ENCODE measurements around the gene RNF214. TPM values are rescaled to one million over a fixed set of nuclear protein-coding genes. Genes with fewer than 3 reads are reported as not detected.
"Not testable (repeated sequence)": the region's sequence is repeated elsewhere in the genome, so short reads cannot be mapped to it uniquely, and the experiment has no call there.

Gene RNF214
- total RNA-seq, 4 donors from 2014 or later, result 12.4 to 21.5 (median 18.4) TPM

DNA sequence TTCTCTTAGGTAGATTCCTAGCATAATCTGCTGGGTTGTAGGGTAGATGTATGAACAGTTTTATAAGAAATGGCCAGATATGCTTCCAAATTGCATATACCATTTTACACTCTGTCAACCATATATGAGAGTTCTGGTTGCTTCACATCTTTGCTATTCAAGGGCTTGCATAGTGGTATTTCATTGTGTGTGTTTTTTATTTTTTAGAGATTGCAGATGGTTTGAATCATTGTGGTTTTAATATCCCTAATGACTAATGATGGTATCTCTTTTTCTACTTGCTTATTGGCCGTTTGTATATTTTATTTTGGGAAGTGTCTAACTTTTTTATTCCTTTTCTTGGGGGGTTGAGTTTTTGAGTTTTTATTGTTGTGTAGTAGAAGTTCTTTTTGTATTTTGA, 26.9 kb downstream of the RNF214 start:
- 79% methylated on average over 1 of the region's 1 CpG for WGBS
- H3K36me3 ChIP-seq, result peaks cover 15 to 86% (median 36%) of the 10 kb centered on the region in 4 donors
- no peaks in the 10 kb centered on the region for H3K4me1 ChIP-seq
- intact Hi-C loops (cut with DNase I), result no loop called here
- TF ChIP-seq EP300 (IDR thresholded peaks at IDR 0.05) (no peak), POLR2AphosphoS5 (IDR thresholded peaks at IDR 0.05) (no peak), POLR2A (IDR thresholded peaks at IDR 0.05; ENCODE audit: low read depth) (no peak), CTCF (IDR thresholded peaks at IDR 0.05) (no peak)
- H3K27me3 ChIP-seq, result no peaks in the 10 kb centered on the region
- no peak overlapping the region for H3K27ac ChIP-seq (replicated peaks in 1 of 4)
- H3K4me3 ChIP-seq, result no peak overlapping the region
- no peaks in the 10 kb centered on the region for H3K9me3 ChIP-seq
- no peak for DNase-seq (ENCODE audit: extremely low spot score)

GRCh38 chr11:117264624-117265323, 32.3 kb downstream of the RNF214 start:
- DNase-seq (ENCODE audit: extremely low spot score); H3K27ac ChIP-seq (replicated peaks in 1 of 4); H3K9me3 ChIP-seq; H3K27me3 ChIP-seq; H3K4me1 ChIP-seq; intact Hi-C loops (cut with DNase I); H3K4me3 ChIP-seq: not testable (repeated sequence)
- H3K36me3 ChIP-seq, result peaks cover 12 to 66% (median 26%) of the 10 kb centered on the region in 4 donors
- WGBS, result 98% methylated on average over 7 of the region's 7 CpGs

DNA sequence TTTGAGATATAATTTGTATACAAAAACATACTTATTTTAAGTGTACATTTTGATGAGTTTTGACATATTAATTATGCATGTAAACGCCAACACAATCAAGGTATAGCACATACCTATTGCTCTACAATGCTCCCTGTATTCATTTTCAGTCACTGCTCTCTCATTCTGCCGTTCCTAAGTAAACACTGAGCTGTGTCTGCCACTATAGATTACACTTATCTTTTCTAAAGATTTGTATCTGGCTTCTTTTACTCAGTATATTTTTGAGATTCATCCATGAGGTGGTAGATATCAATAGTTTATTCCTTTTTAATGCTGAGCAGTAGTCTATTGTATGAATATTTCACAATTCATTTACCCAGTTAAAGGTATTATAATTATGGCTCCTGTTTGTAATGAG, 33.3 kb downstream of the RNF214 start:
- Histone ChIP-seq H3K9me3 (no peaks in the 10 kb centered on the region), H3K4me1 (no peaks in the 10 kb centered on the region), H3K4me3 (no peak overlapping the region), H3K27me3 (no peaks in the 10 kb centered on the region), H3K27ac (replicated peaks in 1 of 4) (no peak overlapping the region), H3K36me3 (peaks cover 6 to 57% (median 20%) of the 10 kb centered on the region in 4 donors)
- WGBS, result 84% methylated on average over 2 of the region's 2 CpGs
- intact Hi-C loops (cut with DNase I), result no loop called here
- no peak for TF ChIP-seq CTCF (IDR thresholded peaks at IDR 0.05)
- TF ChIP-seq POLR2AphosphoS5 (IDR thresholded peaks at IDR 0.05), result no peak
- TF ChIP-seq POLR2A (IDR thresholded peaks at IDR 0.05; ENCODE audit: low read depth), result no peak
- TF ChIP-seq EP300 (IDR thresholded peaks at IDR 0.05), result no peak
- DNase-seq (ENCODE audit: extremely low spot score), result no peak

GRCh38 chr11:117269856-117270255, 37.4 kb downstream of the RNF214 start:
- 93% methylated on average over 2 of the region's 2 CpGs for WGBS
- DNase-seq (ENCODE audit: extremely low spot score), result no peak
- no peak overlapping the region for H3K4me3 ChIP-seq
- no peak overlapping the region for H3K27ac ChIP-seq (replicated peaks in 1 of 4)
- no peaks in the 10 kb centered on the region for H3K27me3 ChIP-seq
- TF ChIP-seq POLR2A (IDR thresholded peaks at IDR 0.05; ENCODE audit: low read depth) (no peak), POLR2AphosphoS5 (IDR thresholded peaks at IDR 0.05) (no peak), EP300 (IDR thresholded peaks at IDR 0.05) (no peak), CTCF (IDR thresholded peaks at IDR 0.05) (no peak)
- no peaks in the 10 kb centered on the region for H3K9me3 ChIP-seq
- no peaks in the 10 kb centered on the region for H3K4me1 ChIP-seq
- peaks cover 0 to 41% (median 13%) of the 10 kb centered on the region in 4 donors for H3K36me3 ChIP-seq
- intact Hi-C loops (cut with DNase I), result no loop called here

DNA sequence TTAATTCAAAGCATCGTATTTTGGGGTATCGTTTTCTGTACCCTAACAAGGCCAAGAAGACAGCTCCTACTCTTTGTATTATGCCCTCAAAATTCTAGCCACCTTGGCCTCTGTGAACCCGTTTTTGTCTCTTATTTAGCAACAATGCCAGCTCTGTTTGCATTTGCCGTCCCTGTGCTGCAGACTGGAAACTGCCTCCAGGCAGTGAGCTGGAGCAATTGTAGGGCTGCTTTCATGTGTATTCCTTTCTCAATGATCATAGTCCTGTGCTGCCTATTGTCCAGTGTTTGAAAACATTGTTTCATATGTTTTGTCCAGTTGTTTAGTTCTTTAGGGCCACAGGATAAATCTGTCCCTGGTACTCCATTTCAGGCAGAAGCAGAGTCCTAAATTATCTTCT, 38.7 kb downstream of the RNF214 start:
- H3K27me3 ChIP-seq, result no peaks in the 10 kb centered on the region
- H3K4me1 ChIP-seq, result no peaks in the 10 kb centered on the region
- DNase-seq (ENCODE audit: extremely low spot score), result no peak
- TF ChIP-seq EP300 (IDR thresholded peaks at IDR 0.05) (no peak), POLR2AphosphoS5 (IDR thresholded peaks at IDR 0.05) (no peak), POLR2A (IDR thresholded peaks at IDR 0.05; ENCODE audit: low read depth) (no peak), CTCF (IDR thresholded peaks at IDR 0.05) (no peak)
- H3K27ac ChIP-seq (replicated peaks in 1 of 4), result no peak overlapping the region
- intact Hi-C loops (cut with DNase I), result no loop called here
- peaks cover 0 to 44% (median 16%) of the 10 kb centered on the region in 4 donors for H3K36me3 ChIP-seq
- no peaks in the 10 kb centered on the region for H3K9me3 ChIP-seq
- no peak overlapping the region for H3K4me3 ChIP-seq
- WGBS, result 93% methylated on average over 4 of the region's 4 CpGs

DNA sequence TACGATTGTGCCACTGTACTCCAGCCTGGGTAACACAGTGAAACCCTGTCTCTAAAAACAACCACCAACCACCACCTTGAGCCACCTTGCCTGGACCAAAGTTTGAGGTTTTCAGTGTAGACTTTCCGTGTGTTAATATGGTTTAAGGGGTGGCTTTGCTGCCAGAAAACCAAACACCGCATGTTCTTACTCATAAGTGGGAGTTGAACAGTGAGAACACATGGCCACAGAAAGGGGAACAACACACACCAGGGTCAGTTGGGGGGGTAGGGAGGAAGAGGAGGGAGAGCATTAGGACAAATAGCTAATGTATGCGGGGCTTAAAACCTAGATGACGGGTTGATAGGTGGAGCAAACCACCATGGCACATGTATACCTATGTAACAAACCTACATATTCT, 39.7 kb downstream of the RNF214 start:
- DNase-seq (ENCODE audit: extremely low spot score); H3K27ac ChIP-seq (replicated peaks in 1 of 4); H3K27me3 ChIP-seq; H3K9me3 ChIP-seq; intact Hi-C loops (cut with DNase I); H3K4me1 ChIP-seq; H3K4me3 ChIP-seq: not testable (repeated sequence)
- WGBS, result 95% methylated on average over 5 of the region's 5 CpGs
- peaks cover 0 to 39% (median 14%) of the 10 kb centered on the region in 4 donors for H3K36me3 ChIP-seq
